GM21717 (cell line): Measurements from ENCODE around the gene SEC14L2.
"Not testable (repeated sequence)": the region's sequence is repeated elsewhere in the genome, so short reads cannot be mapped to it uniquely, and the experiment has no call there.

Experiments used
- ATAC-seq: cut with Tn5 transposase; IDR thresholded peaks from one replicate; pipeline ENCODE4 v1.9.1; 2021; ENCODE audit warnings: mild to moderate bottlenecking, moderate library complexity; ENCODE audit not compliant: unreplicated experiment

SEC14L2 gene

GRCh38 chr22:30373331-30374325, 23.2 kb upstream of the SEC14L2 start:
- ATAC-seq: no peak

- no peak for ATAC-seq
These were observed 21.4 kb upstream of the SEC14L2 start for GRCh38 chr22:30375312-30375849.

- ATAC-seq: no peak
These were observed 16.8 kb upstream of the SEC14L2 start for GRCh38 chr22:30380011-30380410.

- no peak for ATAC-seq
These were observed 15.6 kb upstream of the SEC14L2 start for GRCh38 chr22:30381264-30381663.

- ATAC-seq: no peak
These were observed 14.5 kb upstream of the SEC14L2 start for GRCh38 chr22:30382340-30382739.

GRCh38 chr22:30383061-30383460, 13.8 kb upstream of the SEC14L2 start:
- ATAC-seq: no peak

GRCh38 chr22:30385942-30386341, 10.9 kb upstream of the SEC14L2 start:
- ATAC-seq: no peak

GRCh38 chr22:30386608-30386959, 10.2 kb upstream of the SEC14L2 start:
- no peak for ATAC-seq

GRCh38 chr22:30386960-30387827, 9.6 kb upstream of the SEC14L2 start, which contains the start of gene RNF215:
TSS of gene RNF215 (minus strand) at chr22:30387411. CDS start at chr22:30387313, 98 bp downstream.
- ATAC-seq: peak; percentile 55

- no peak for ATAC-seq
These were observed 5.7 kb upstream of the SEC14L2 start for GRCh38 chr22:30390974-30391691.

GRCh38 chr22:30392661-30393321, 4.0 kb upstream of the SEC14L2 start:
- ATAC-seq: no peak

- ATAC-seq: no peak
These were observed 3.5 kb upstream of the SEC14L2 start for GRCh38 chr22:30393322-30393680.

GRCh38 chr22:30393885-30394284, 2.9 kb upstream of the SEC14L2 start:
- no peak for ATAC-seq

GRCh38 chr22:30397656-30398635, 1.1 kb downstream of the SEC14L2 start:
- ATAC-seq: no peak

GRCh38 chr22:30398685-30399680, 2.2 kb downstream of the SEC14L2 start:
- ATAC-seq: no peak

- ATAC-seq: no peak
These were observed 2.9 kb downstream of the SEC14L2 start for GRCh38 chr22:30399718-30400117.

GRCh38 chr22:30400159-30400558, 3.3 kb downstream of the SEC14L2 start:
- ATAC-seq: no peak

- ATAC-seq: not testable (repeated sequence)
These were observed 4.2 kb downstream of the SEC14L2 start for GRCh38 chr22:30401024-30401423.
